Hepatocyte (in vitro differentiated cells): Measurements from ENCODE around the gene MFSD11. TPM values are rescaled to one million over a fixed set of nuclear protein-coding genes. Genes with fewer than 3 reads are reported as not detected.

Source experiments
- DNase-seq: peaks from one replicate; pipeline ENCODE4 v3.0.0-alpha.2; 2016; ENCODE audit warnings: low spot score
- H2AFZ ChIP-seq: fragments of 200-600 bp; sonication (generic); 2 replicates; pipeline ENCODE4 v1.6.0; 2016; ENCODE audit warnings: antibody characterized with exemption, mild to moderate bottlenecking
- H3K27ac ChIP-seq: fragments of 200-600 bp; sonication (generic); 2 replicates; pipeline ENCODE4 v1.5.1; 2016; ENCODE audit warnings: mild to moderate bottlenecking
- H3K27me3 ChIP-seq: fragments of 200-600 bp; sonication (generic); 2 replicates; pipeline ENCODE4 v1.6.1; 2016
- H3K36me3 ChIP-seq: fragments of 200-600 bp; sonication (generic); replicated peaks from 2 replicates; pipeline ENCODE4 v1.5.1; 2016; ENCODE audit warnings: low read depth; ENCODE audit not compliant: insufficient read depth
- H3K4me1 ChIP-seq: fragments of 200-600 bp; sonication (generic); 2 replicates; pipeline ENCODE4 v1.5.1; 2016; ENCODE audit warnings: mild to moderate bottlenecking, moderate library complexity; ENCODE audit not compliant: insufficient read depth
- H3K4me2 ChIP-seq: fragments of 200-600 bp; sonication (generic); 2 replicates; pipeline ENCODE4 v1.6.0; 2016
- H3K4me3 ChIP-seq: fragments of 200-600 bp; sonication (generic); 2 replicates; pipeline ENCODE4 v1.5.1; 2016; ENCODE audit warnings: mild to moderate bottlenecking
- H3K79me2 ChIP-seq: fragments of 200-600 bp; sonication (generic); 2 replicates; pipeline ENCODE4 v1.6.0; 2017; ENCODE audit warnings: mild to moderate bottlenecking
- H3K9me2 ChIP-seq: fragments of 200-600 bp; sonication (generic); replicated peaks from 2 replicates; pipeline ENCODE4 v1.6.0; 2017; ENCODE audit warnings: mild to moderate bottlenecking; ENCODE audit not compliant: insufficient read depth
- H3K9me3 ChIP-seq: fragments of 200-600 bp; sonication (generic); 2 replicates; pipeline ENCODE4 v1.5.1; 2016; ENCODE audit warnings: low read depth, mild to moderate bottlenecking
- H4K20me1 ChIP-seq: fragments of 200-600 bp; sonication (generic); 2 replicates; pipeline ENCODE4 v1.6.0; 2016; ENCODE audit warnings: mild to moderate bottlenecking; ENCODE audit not compliant: insufficient read depth, poor library complexity, severe bottlenecking
- CTCF ChIP-seq: fragments of 200-600 bp; sonication (generic); IDR thresholded peaks from 2 replicates; pipeline ENCODE4 v1.5.1; 2016; ENCODE audit warnings: antibody characterized with exemption, mild to moderate bottlenecking; ENCODE audit not compliant: poor library complexity
- EZH2 ChIP-seq: fragments of 200-600 bp; sonication (generic); IDR thresholded peaks from 2 replicates; pipeline ENCODE4 v1.6.1; 2016; ENCODE audit warnings: antibody characterized with exemption, mild to moderate bottlenecking, borderline replicate concordance
- EZH2phosphoT487 ChIP-seq: fragments of 200-600 bp; sonication (generic); IDR thresholded peaks from one replicate; pipeline ENCODE4 v1.6.1; 2018; ENCODE audit warnings: antibody characterized with exemption, mild to moderate bottlenecking, low read depth, moderate library complexity; ENCODE audit not compliant: unreplicated experiment, severe bottlenecking
- WGBS: methylation state at CpG from one replicate; pipeline ENCODE4 v1.1.6; 2016; ENCODE audit warnings: low lambda C conversion rate; ENCODE audit errors: missing lambda C conversion rate; 5-methylcytosine and 5-hydroxymethylcytosine counted together
- polyA plus RNA-seq: library from polyadenylated mRNA; unstranded; fragments of >200 nt; fragmentation: Nextera tagmentation; extraction: Ambion mirVana; gene quantifications from 2 replicates; pipeline ENCODE4 v1.2.1, GENCODE V29; 2016
- total RNA-seq: library from RNA; depleted of rRNA; stranded (reverse); fragments of >200 nt; gene quantifications from 2 replicates; pipeline ENCODE4 v1.2.3, GENCODE V29; 2014

Gene MFSD11
- total and polyA plus RNA-seq, 2 experiments from 2014 or later: 43.5 to 66.6 TPM

DNA sequence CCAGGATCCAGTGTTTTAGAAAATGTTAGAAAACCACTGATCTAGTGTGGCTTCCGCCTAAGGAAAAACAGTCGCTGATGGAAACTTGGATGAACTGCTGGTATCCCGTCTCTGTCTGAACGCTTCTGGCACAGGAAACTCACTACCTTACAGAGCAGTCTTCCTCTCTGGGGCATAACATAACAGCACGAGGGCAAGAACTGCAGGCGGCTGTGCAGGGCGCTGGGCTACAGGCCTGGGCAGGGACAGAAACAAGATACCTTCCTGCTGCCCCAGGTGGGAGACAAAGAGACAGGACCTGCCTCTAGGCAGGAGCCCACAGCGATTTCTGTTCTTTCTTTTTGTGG lies 37.7 kb upstream of the MFSD11 start:
- H4K20me1 ChIP-seq: peaks cover 15% of the 10 kb centered on the region
- DNase-seq: no peak
- no peak for TF ChIP-seq EZH2phosphoT487
- H3K9me3 ChIP-seq: no peaks in the 10 kb centered on the region
- H3K4me3 ChIP-seq: no peak overlapping the region
- no peaks in the 10 kb centered on the region for H3K9me2 ChIP-seq
- H3K27me3 ChIP-seq: no peaks in the 10 kb centered on the region
- no peak overlapping the region for H2AFZ ChIP-seq
- WGBS: 83% methylated on average over 8 of the region's 8 CpGs
- no peaks in the 10 kb centered on the region for H3K36me3 ChIP-seq
- H3K4me1 ChIP-seq: peaks cover 39% of the 10 kb centered on the region
- peak overlapping the region; percentile 63 for H3K4me2 ChIP-seq
- H3K79me2 ChIP-seq: peaks cover 81% of the 10 kb centered on the region
- peak overlapping the region; percentile 77 for H3K27ac ChIP-seq

DNA sequence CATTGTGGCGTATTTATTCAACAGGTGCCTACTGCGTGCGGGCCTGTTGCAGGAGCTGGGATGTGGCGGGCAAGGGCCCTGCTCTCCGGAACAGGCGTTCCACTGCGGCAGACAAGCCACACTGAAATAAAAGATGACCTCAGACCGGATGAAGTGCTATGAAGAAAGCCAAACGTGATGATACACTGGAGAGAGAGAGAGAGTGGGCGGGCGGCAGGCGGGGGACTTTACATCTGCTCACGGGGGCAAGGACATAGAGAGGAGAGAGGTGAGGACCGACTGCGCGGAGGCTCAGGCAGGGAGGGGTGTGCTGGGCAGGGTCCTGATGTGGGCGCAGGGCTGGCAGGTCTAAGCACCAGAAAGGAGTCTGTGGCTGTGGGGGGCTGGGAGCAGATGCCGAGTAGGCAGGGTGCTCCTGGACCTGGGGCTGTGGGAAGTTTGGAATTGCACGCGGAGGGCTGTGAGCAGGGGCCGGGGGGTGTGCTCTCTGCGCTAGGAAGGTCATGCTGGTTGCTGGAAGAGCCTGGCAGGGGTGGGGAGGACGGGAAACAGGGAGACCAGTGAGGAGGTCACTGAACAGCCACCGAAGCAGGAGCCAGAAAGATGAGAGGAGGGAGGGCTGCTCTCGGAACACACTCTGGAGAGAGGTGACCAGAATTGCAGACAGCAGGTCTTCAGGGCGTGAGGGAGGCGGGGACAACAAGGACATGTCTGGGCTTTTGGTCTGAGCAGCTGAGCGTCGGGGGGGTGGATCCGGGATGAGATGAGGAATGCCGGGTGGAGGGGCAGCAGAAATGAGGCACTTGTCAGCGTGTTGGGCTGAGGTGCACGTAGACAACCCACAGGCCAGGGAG lies 37.1 kb upstream of the MFSD11 start:
- Histone ChIP-seq H3K36me3 (no peaks in the 10 kb centered on the region), H4K20me1 (peaks cover 15% of the 10 kb centered on the region), H3K9me2 (no peaks in the 10 kb centered on the region), H3K4me1 (peaks cover 39% of the 10 kb centered on the region), H3K79me2 (peaks cover 82% of the 10 kb centered on the region), H3K9me3 (no peaks in the 10 kb centered on the region), H2AFZ (no peak overlapping the region), H3K4me2 (peak overlapping the region; percentile 63), H3K27ac (peak overlapping the region; percentile 77), H3K4me3 (no peak overlapping the region), H3K27me3 (no peaks in the 10 kb centered on the region)
- TF ChIP-seq EZH2phosphoT487: no peak
- TF ChIP-seq CTCF: no peak
- no peak for TF ChIP-seq EZH2
- 51% methylated on average over 32 of the region's 33 CpGs for WGBS
- DNase-seq: peak; percentile 50

DNA sequence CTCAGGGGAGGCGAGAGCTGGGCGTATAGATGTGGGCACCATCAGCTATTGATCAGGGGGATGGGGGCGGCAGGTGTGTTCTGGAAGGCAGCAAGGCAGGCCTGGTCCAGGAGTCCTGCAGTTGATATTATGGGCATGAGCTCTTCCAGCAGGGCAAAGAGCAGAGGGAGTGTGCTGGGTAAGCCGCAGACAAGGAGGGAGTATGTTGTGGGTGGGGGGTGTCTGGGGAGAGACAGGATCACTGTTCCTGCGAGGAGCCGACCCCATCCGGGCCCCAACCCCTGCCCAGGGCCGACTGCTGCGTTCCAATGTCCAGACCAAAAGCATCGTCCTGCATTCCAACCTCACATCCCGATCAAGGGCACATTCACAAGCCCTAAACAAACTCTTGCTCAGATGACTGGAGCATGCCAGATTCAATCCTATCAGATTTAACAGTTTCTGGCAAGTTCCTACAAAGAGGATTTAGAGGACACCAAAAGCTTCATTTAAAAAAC lies 36.4 kb upstream of the MFSD11 start:
- TF ChIP-seq EZH2 (no peak), EZH2phosphoT487 (no peak), CTCF (no peak)
- H3K4me3 ChIP-seq: no peak overlapping the region
- H3K9me2 ChIP-seq: no peaks in the 10 kb centered on the region
- peaks cover 39% of the 10 kb centered on the region for H3K4me1 ChIP-seq
- H3K9me3 ChIP-seq: no peaks in the 10 kb centered on the region
- no peak overlapping the region for H2AFZ ChIP-seq
- no peaks in the 10 kb centered on the region for H3K27me3 ChIP-seq
- H3K36me3 ChIP-seq: no peaks in the 10 kb centered on the region
- H3K27ac ChIP-seq: peak overlapping the region; percentile 77
- no peak for DNase-seq
- 38% methylated on average over 11 of the region's 11 CpGs for WGBS
- peaks cover 79% of the 10 kb centered on the region for H3K79me2 ChIP-seq
- H4K20me1 ChIP-seq: peaks cover 15% of the 10 kb centered on the region
- peak overlapping the region; percentile 63 for H3K4me2 ChIP-seq

- Histone ChIP-seq H3K4me1 (peaks cover 35% of the 10 kb centered on the region), H2AFZ (no peak overlapping the region), H3K27me3 (no peaks in the 10 kb centered on the region), H3K36me3 (no peaks in the 10 kb centered on the region), H4K20me1 (peaks cover 15% of the 10 kb centered on the region), H3K27ac (peak overlapping the region; percentile 77), H3K4me2 (no peak overlapping the region), H3K9me2 (no peaks in the 10 kb centered on the region), H3K4me3 (no peak overlapping the region), H3K79me2 (peaks cover 80% of the 10 kb centered on the region), H3K9me3 (no peaks in the 10 kb centered on the region)
- DNase-seq: no peak
- WGBS: 78% methylated on average over 2 of the region's 2 CpGs
- TF ChIP-seq EZH2phosphoT487 (no peak), CTCF (no peak), EZH2 (no peak)
Measured at GRCh38 chr17:76702076-76702475, 35.8 kb upstream of the MFSD11 start.
